NCI-H345 treated with DMSO at 0.1 percent for 48 hours (cell line): ENCODE measurements around the gene CCDC40.
A peak's percentile ranks its signal among the peaks of the same experiment; 100 is the strongest.

Experiments
- DNase-seq: peaks from one replicate; lab custom pipeline; 2025; ENCODE audit not compliant: unreplicated experiment; lab: John Stamatoyannopoulos, UW

Gene CCDC40

GRCh38 chr17:80018917-80019651 lies 17.4 kb upstream of the CCDC40 start:
- DNase-seq: no peak

- DNase-seq: no peak
These were observed 14.8 kb upstream of the CCDC40 start for GRCh38 chr17:80021600-80021999.

GRCh38 chr17:80023481-80024205 lies 12.8 kb upstream of the CCDC40 start:
- DNase-seq: no peak

GRCh38 chr17:80024206-80024972 lies 12.1 kb upstream of the CCDC40 start:
- DNase-seq: no peak

- DNase-seq: peak; percentile 74
These were observed 11.3 kb upstream of the CCDC40 start for GRCh38 chr17:80025140-80025539.

- DNase-seq: peak; percentile 66
These were observed 10.6 kb upstream of the CCDC40 start for GRCh38 chr17:80025796-80026195.

- DNase-seq: peak; percentile 78
These were observed 9.9 kb upstream of the CCDC40 start for GRCh38 chr17:80026359-80027042.

GRCh38 chr17:80027043-80027435 lies 9.4 kb upstream of the CCDC40 start:
- DNase-seq: no peak

GRCh38 chr17:80028030-80028429 lies 8.4 kb upstream of the CCDC40 start:
- peak; percentile 63 for DNase-seq

- no peak for DNase-seq
These were observed 7.0 kb upstream of the CCDC40 start for GRCh38 chr17:80029258-80029974.

GRCh38 chr17:80030730-80031410 lies 5.6 kb upstream of the CCDC40 start:
- DNase-seq: peak; percentile 14

GRCh38 chr17:80031691-80032430 lies 4.6 kb upstream of the CCDC40 start:
- no peak for DNase-seq

- no peak for DNase-seq
These were observed 3.7 kb upstream of the CCDC40 start for GRCh38 chr17:80032614-80033171.

GRCh38 chr17:80033840-80034239 lies 2.6 kb upstream of the CCDC40 start:
- DNase-seq: no peak

GRCh38 chr17:80034791-80035686 lies 1.4 kb upstream of the CCDC40 start:
- DNase-seq: peak; percentile 31

- no peak for DNase-seq
These were observed 830 bp upstream of the CCDC40 start, which contains the start of gene TBC1D16 for GRCh38 chr17:80035687-80035936. TSS of gene TBC1D16 (minus strand) at chr17:80035872. CDS start at chr17:80013547, 22,325 bp downstream.

GRCh38 chr17:80036715-80037477 lies 454 bp downstream of the CCDC40 start:
- peak; percentile 31 for DNase-seq
